Hepatocyte (in vitro differentiated cells): ENCODE results near the gene BSDC1. TPM values are rescaled to one million over a fixed set of nuclear protein-coding genes. Genes with fewer than 3 reads are reported as not detected.

Experiments
- DNase-seq: peaks from one replicate; pipeline ENCODE4 v3.0.0-alpha.2; 2016; ENCODE audit warnings: low spot score
- H2AFZ ChIP-seq: fragments of 200-600 bp; sonication (generic); 2 replicates; pipeline ENCODE4 v1.6.0; 2016; ENCODE audit warnings: antibody characterized with exemption, mild to moderate bottlenecking
- H3K27ac ChIP-seq: fragments of 200-600 bp; sonication (generic); 2 replicates; pipeline ENCODE4 v1.5.1; 2016; ENCODE audit warnings: mild to moderate bottlenecking
- H3K27me3 ChIP-seq: fragments of 200-600 bp; sonication (generic); 2 replicates; pipeline ENCODE4 v1.6.1; 2016
- H3K36me3 ChIP-seq: fragments of 200-600 bp; sonication (generic); replicated peaks from 2 replicates; pipeline ENCODE4 v1.5.1; 2016; ENCODE audit warnings: low read depth; ENCODE audit not compliant: insufficient read depth
- H3K4me1 ChIP-seq: fragments of 200-600 bp; sonication (generic); 2 replicates; pipeline ENCODE4 v1.5.1; 2016; ENCODE audit warnings: mild to moderate bottlenecking, moderate library complexity; ENCODE audit not compliant: insufficient read depth
- H3K4me2 ChIP-seq: fragments of 200-600 bp; sonication (generic); 2 replicates; pipeline ENCODE4 v1.6.0; 2016
- H3K4me3 ChIP-seq: fragments of 200-600 bp; sonication (generic); 2 replicates; pipeline ENCODE4 v1.5.1; 2016; ENCODE audit warnings: mild to moderate bottlenecking
- H3K79me2 ChIP-seq: fragments of 200-600 bp; sonication (generic); 2 replicates; pipeline ENCODE4 v1.6.0; 2017; ENCODE audit warnings: mild to moderate bottlenecking
- H3K9me2 ChIP-seq: fragments of 200-600 bp; sonication (generic); replicated peaks from 2 replicates; pipeline ENCODE4 v1.6.0; 2017; ENCODE audit warnings: mild to moderate bottlenecking; ENCODE audit not compliant: insufficient read depth
- H3K9me3 ChIP-seq: fragments of 200-600 bp; sonication (generic); 2 replicates; pipeline ENCODE4 v1.5.1; 2016; ENCODE audit warnings: low read depth, mild to moderate bottlenecking
- H4K20me1 ChIP-seq: fragments of 200-600 bp; sonication (generic); 2 replicates; pipeline ENCODE4 v1.6.0; 2016; ENCODE audit warnings: mild to moderate bottlenecking; ENCODE audit not compliant: insufficient read depth, poor library complexity, severe bottlenecking
- EZH2 ChIP-seq: fragments of 200-600 bp; sonication (generic); IDR thresholded peaks from 2 replicates; pipeline ENCODE4 v1.6.1; 2016; ENCODE audit warnings: antibody characterized with exemption, mild to moderate bottlenecking, borderline replicate concordance
- EZH2phosphoT487 ChIP-seq: fragments of 200-600 bp; sonication (generic); IDR thresholded peaks from one replicate; pipeline ENCODE4 v1.6.1; 2018; ENCODE audit warnings: antibody characterized with exemption, mild to moderate bottlenecking, low read depth, moderate library complexity; ENCODE audit not compliant: unreplicated experiment, severe bottlenecking
- WGBS: methylation state at CpG from one replicate; pipeline ENCODE4 v1.1.6; 2016; ENCODE audit warnings: low lambda C conversion rate; ENCODE audit errors: missing lambda C conversion rate; 5-methylcytosine and 5-hydroxymethylcytosine counted together
- polyA plus RNA-seq: library from polyadenylated mRNA; unstranded; fragments of >200 nt; fragmentation: Nextera tagmentation; extraction: Ambion mirVana; gene quantifications from 2 replicates; pipeline ENCODE4 v1.2.1, GENCODE V29; 2016
- total RNA-seq: library from RNA; depleted of rRNA; stranded (reverse); fragments of >200 nt; gene quantifications from 2 replicates; pipeline ENCODE4 v1.2.3, GENCODE V29; 2014
- TF ChIP-seq, protein P1 (sequence below): fragments of 200-600 bp; sonication (generic); IDR thresholded peaks from 2 replicates; pipeline ENCODE4 v1.5.1; 2016; ENCODE audit warnings: antibody characterized with exemption, mild to moderate bottlenecking; ENCODE audit not compliant: poor library complexity

Gene BSDC1
- total and polyA plus RNA-seq, 2 experiments from 2014 or later, result 56.2 to 80.5 TPM

GRCh38 chr1:32431736-32432400 lies 37.6 kb upstream of the BSDC1 start:
- H3K79me2 ChIP-seq, result no peaks in the 10 kb centered on the region
- H2AFZ ChIP-seq, result no peak overlapping the region
- no peaks in the 10 kb centered on the region for H3K4me1 ChIP-seq
- H3K27ac ChIP-seq, result no peak overlapping the region
- H3K9me3 ChIP-seq, result no peaks in the 10 kb centered on the region
- no peaks in the 10 kb centered on the region for H4K20me1 ChIP-seq
- H3K36me3 ChIP-seq, result no peaks in the 10 kb centered on the region
- 77% methylated on average over 4 of the region's 4 CpGs for WGBS
- DNase-seq, result no peak
- H3K27me3 ChIP-seq, result no peaks in the 10 kb centered on the region
- no peaks in the 10 kb centered on the region for H3K9me2 ChIP-seq
- H3K4me2 ChIP-seq, result no peak overlapping the region
- TF ChIP-seq EZH2phosphoT487, result no peak
- TF ChIP-seq, protein P1, sequence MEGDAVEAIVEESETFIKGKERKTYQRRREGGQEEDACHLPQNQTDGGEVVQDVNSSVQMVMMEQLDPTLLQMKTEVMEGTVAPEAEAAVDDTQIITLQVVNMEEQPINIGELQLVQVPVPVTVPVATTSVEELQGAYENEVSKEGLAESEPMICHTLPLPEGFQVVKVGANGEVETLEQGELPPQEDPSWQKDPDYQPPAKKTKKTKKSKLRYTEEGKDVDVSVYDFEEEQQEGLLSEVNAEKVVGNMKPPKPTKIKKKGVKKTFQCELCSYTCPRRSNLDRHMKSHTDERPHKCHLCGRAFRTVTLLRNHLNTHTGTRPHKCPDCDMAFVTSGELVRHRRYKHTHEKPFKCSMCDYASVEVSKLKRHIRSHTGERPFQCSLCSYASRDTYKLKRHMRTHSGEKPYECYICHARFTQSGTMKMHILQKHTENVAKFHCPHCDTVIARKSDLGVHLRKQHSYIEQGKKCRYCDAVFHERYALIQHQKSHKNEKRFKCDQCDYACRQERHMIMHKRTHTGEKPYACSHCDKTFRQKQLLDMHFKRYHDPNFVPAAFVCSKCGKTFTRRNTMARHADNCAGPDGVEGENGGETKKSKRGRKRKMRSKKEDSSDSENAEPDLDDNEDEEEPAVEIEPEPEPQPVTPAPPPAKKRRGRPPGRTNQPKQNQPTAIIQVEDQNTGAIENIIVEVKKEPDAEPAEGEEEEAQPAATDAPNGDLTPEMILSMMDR, result no peak
- no peak for TF ChIP-seq EZH2
- no peak overlapping the region for H3K4me3 ChIP-seq

DNA sequence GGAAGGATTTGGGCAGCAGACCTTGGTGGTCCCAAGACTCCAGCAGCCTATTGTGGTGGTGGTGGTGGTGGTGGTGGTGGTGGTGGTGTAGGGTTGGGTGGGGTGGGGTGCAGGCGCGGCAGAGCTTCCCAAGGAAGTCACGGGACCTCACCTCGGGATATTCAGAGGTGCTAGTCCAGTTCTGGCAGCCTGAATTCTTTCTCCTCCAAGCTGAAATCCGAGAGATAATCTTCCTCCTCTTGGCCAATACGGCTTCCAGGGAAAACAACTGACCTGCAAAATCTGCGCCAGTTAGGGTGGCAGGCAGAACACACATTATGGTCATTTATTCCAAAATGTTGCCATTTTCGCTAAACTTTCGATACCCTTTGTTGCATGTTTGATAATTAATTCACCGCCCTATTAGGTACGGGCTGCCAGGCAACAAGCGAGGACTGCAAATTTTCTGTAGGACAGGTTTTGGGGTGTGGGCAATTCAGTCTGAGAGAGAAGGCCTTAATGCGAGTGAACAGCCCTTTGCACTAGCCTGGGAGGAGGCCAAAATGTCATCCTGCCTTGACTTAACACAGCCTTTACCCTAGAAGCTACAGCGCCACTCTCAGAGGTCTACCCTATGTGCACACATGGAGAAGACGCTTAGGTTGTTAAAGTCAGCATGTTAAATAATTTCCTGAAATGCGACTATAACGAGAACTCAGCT lies 33.2 kb upstream of the BSDC1 start:
- no peaks in the 10 kb centered on the region for H4K20me1 ChIP-seq
- no peak overlapping the region for H3K4me2 ChIP-seq
- H3K79me2 ChIP-seq, result no peaks in the 10 kb centered on the region
- H3K27me3 ChIP-seq, result no peaks in the 10 kb centered on the region
- H3K9me2 ChIP-seq, result no peaks in the 10 kb centered on the region
- no peak overlapping the region for H2AFZ ChIP-seq
- H3K36me3 ChIP-seq, result no peaks in the 10 kb centered on the region
- no peak for DNase-seq
- no peak overlapping the region for H3K27ac ChIP-seq
- TF ChIP-seq EZH2phosphoT487, result no peak
- TF ChIP-seq EZH2, result no peak
- 91% methylated on average over 13 of the region's 17 CpGs for WGBS
- H3K4me3 ChIP-seq, result no peak overlapping the region
- H3K4me1 ChIP-seq, result no peaks in the 10 kb centered on the region
- H3K9me3 ChIP-seq, result no peaks in the 10 kb centered on the region

- no peaks in the 10 kb centered on the region for H3K79me2 ChIP-seq
- TF ChIP-seq, protein P1, result no peak
- no peak for TF ChIP-seq EZH2
- TF ChIP-seq EZH2phosphoT487, result no peak
- no peaks in the 10 kb centered on the region for H4K20me1 ChIP-seq
- no peaks in the 10 kb centered on the region for H3K9me2 ChIP-seq
- H3K27me3 ChIP-seq, result no peaks in the 10 kb centered on the region
- H3K4me3 ChIP-seq, result no peak overlapping the region
- no peaks in the 10 kb centered on the region for H3K36me3 ChIP-seq
- H3K9me3 ChIP-seq, result no peaks in the 10 kb centered on the region
- no peaks in the 10 kb centered on the region for H3K4me1 ChIP-seq
- H2AFZ ChIP-seq, result no peak overlapping the region
- no peak overlapping the region for H3K27ac ChIP-seq
- H3K4me2 ChIP-seq, result no peak overlapping the region
- 88% methylated on average over 35 of the region's 36 CpGs for WGBS
- no peak for DNase-seq
These were observed 32.4 kb upstream of the BSDC1 start for GRCh38 chr1:32426489-32427255.
